Measurements from ENCODE around the gene CDAN1.

GRCh38 chr15:42759093-42759492 lies 22.2 kb upstream of the CDAN1 start:
- TF ChIP-seq, protein P1, sequence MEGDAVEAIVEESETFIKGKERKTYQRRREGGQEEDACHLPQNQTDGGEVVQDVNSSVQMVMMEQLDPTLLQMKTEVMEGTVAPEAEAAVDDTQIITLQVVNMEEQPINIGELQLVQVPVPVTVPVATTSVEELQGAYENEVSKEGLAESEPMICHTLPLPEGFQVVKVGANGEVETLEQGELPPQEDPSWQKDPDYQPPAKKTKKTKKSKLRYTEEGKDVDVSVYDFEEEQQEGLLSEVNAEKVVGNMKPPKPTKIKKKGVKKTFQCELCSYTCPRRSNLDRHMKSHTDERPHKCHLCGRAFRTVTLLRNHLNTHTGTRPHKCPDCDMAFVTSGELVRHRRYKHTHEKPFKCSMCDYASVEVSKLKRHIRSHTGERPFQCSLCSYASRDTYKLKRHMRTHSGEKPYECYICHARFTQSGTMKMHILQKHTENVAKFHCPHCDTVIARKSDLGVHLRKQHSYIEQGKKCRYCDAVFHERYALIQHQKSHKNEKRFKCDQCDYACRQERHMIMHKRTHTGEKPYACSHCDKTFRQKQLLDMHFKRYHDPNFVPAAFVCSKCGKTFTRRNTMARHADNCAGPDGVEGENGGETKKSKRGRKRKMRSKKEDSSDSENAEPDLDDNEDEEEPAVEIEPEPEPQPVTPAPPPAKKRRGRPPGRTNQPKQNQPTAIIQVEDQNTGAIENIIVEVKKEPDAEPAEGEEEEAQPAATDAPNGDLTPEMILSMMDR (IDR thresholded peaks at IDR 0.05): no peak
- no peak for TF ChIP-seq POLR2A (IDR thresholded peaks at IDR 0.05)

Measured in prostate gland (tissue), 2 donors.